GM21360 (cell line): Measurements from ENCODE around the gene PCDHB1.
"Not testable (repeated sequence)": the region's sequence is repeated elsewhere in the genome, so short reads cannot be mapped to it uniquely, and the experiment has no call there.

Source experiments
- ATAC-seq: cut with Tn5 transposase; IDR thresholded peaks from one replicate; pipeline ENCODE4 v1.9.1; 2021; ENCODE audit warnings: mild to moderate bottlenecking, moderate library complexity; ENCODE audit not compliant: unreplicated experiment

The PCDHB1 gene

GRCh38 chr5:141082228-141082627 is 31.1 kb downstream of the PCDHB1 start:
- ATAC-seq, result no peak

GRCh38 chr5:141084487-141084989 is 33.4 kb downstream of the PCDHB1 start:
- ATAC-seq, result peak; percentile 81

- no peak for ATAC-seq
Observed at GRCh38 chr5:141094481-141095262, 43.5 kb downstream of the PCDHB1 start, which contains the start of gene PCDHB2. PCDHB2 (plus strand) TSS chr5:141094615; CDS start chr5:141094791, 176 bp downstream.

GRCh38 chr5:141095263-141095641 is 44.1 kb downstream of the PCDHB1 start:
- ATAC-seq, result no peak

- ATAC-seq, result not testable (repeated sequence)
Observed at GRCh38 chr5:141096181-141096580, 45.0 kb downstream of the PCDHB1 start.

- not testable (repeated sequence) for ATAC-seq
Observed at GRCh38 chr5:141096586-141096985, 45.4 kb downstream of the PCDHB1 start.

- ATAC-seq, result no peak
Observed at GRCh38 chr5:141100243-141100805, 49.1 kb downstream of the PCDHB1 start, which contains the start of gene PCDHB3. PCDHB3 (plus strand) TSS chr5:141100473; CDS start chr5:141100650, 177 bp downstream.

- no peak for ATAC-seq
Observed at GRCh38 chr5:141101059-141101458, 49.9 kb downstream of the PCDHB1 start.

- not testable (repeated sequence) for ATAC-seq
Observed at GRCh38 chr5:141102070-141102469, 50.9 kb downstream of the PCDHB1 start.

GRCh38 chr5:141102471-141102870 is 51.3 kb downstream of the PCDHB1 start:
- ATAC-seq, result not testable (repeated sequence)

- no peak for ATAC-seq
Observed at GRCh38 chr5:141105350-141105749, 54.2 kb downstream of the PCDHB1 start.
